ENCODE data around the gene NCOA7.
A peak's percentile ranks its signal among the peaks of the same experiment; 100 is the strongest.

NCOA7 gene

DNA sequence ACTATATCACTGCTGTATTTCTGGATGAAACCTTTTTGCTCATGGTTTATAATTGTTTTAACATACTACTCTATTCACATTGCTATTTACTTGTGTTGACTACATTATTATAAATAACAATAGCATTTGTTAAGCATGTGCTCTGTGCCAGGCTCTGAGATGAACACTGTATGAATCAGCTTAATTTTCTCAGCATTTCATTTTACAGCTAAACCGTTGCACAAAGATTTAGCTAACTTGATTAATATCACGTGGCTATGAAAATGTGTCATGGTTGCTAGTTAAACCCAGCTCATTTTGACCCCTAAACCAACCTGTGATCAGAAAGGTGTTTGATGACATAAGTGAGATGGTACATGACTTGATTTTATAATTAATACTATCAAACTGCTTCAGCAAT is 77.5 kb downstream of the NCOA7 start:
- FAIRE-seq (no peak), DNase-seq (ENCODE audit: insufficient read length) (no peak)

DNA sequence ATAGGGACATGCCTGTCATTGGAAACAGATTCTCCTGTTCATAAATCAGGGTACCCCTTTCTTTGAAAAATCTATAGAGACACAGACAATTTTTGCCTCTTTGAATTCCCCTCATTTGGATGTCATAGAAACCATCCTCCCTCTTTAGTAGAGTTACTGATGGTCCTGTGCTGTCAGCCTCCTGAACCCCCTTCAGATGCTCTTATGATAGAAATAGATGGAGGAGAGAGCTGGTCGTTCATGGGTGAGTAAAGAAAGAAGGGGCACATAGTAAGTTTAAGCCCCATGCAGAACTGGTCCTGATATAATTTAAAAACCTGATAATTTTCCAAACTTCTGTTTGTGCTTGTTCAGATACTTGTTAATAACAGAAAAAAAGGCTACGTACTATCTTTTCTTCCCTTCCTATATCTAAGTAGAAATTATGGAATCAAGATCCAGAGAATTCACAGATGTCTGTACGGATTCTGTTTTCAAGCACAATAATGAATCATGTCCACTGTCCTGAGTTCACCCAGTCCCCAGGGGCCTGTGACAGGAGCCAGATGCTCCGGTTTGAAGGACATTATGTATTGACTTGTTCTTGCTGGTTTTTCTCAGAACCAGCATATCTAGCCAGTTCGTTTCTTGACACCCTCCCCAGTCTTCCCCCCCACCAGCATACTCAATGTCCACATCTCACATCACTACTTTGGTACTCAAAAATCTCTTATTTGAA is 78.1 kb downstream of the NCOA7 start:
- DNase-seq (ENCODE audit: insufficient read length) (no peak), FAIRE-seq (no peak)
- TF ChIP-seq TAF1 (IDR thresholded peaks at IDR 0.05; ENCODE audit: borderline replicate concordance, low read depth, low read length) (no peak), POLR2A (IDR thresholded peaks at IDR 0.05; ENCODE audit: low read depth, low read length) (no peak), POLR2AphosphoS5 (IDR thresholded peaks at IDR 0.05; ENCODE audit: low read depth, low read length) (no peak)

More for the DNA sequence above, 77.5 kb downstream of the NCOA7 start:
- TF ChIP-seq POLR2AphosphoS5 (IDR thresholded peaks at IDR 0.05; ENCODE audit: low read depth, low read length) (no peak), TAF1 (IDR thresholded peaks at IDR 0.05; ENCODE audit: borderline replicate concordance, low read depth, low read length) (no peak), POLR2A (IDR thresholded peaks at IDR 0.05; ENCODE audit: low read depth, low read length) (no peak)

- FAIRE-seq (no peak), DNase-seq (ENCODE audit: insufficient read length) (no peak)
- TF ChIP-seq POLR2A (IDR thresholded peaks at IDR 0.05; ENCODE audit: low read depth, low read length) (no peak), POLR2AphosphoS5 (IDR thresholded peaks at IDR 0.05; ENCODE audit: low read depth, low read length) (no peak)
These were observed 78.7 kb downstream of the NCOA7 start for GRCh38 chr6:125869427-125869826.

- no peak for TF ChIP-seq POLR2A (IDR thresholded peaks at IDR 0.05; ENCODE audit: low read depth, low read length)
- no peak for TF ChIP-seq TAF1 (IDR thresholded peaks at IDR 0.05; ENCODE audit: borderline replicate concordance, low read depth, low read length)
- TF ChIP-seq POLR2AphosphoS5 (IDR thresholded peaks at IDR 0.05; ENCODE audit: low read depth, low read length) = no peak
- DNase-seq (ENCODE audit: insufficient read length) = no peak
- FAIRE-seq = peak; percentile 30
These were observed 80.6 kb downstream of the NCOA7 start for GRCh38 chr6:125871365-125871764.

DNA sequence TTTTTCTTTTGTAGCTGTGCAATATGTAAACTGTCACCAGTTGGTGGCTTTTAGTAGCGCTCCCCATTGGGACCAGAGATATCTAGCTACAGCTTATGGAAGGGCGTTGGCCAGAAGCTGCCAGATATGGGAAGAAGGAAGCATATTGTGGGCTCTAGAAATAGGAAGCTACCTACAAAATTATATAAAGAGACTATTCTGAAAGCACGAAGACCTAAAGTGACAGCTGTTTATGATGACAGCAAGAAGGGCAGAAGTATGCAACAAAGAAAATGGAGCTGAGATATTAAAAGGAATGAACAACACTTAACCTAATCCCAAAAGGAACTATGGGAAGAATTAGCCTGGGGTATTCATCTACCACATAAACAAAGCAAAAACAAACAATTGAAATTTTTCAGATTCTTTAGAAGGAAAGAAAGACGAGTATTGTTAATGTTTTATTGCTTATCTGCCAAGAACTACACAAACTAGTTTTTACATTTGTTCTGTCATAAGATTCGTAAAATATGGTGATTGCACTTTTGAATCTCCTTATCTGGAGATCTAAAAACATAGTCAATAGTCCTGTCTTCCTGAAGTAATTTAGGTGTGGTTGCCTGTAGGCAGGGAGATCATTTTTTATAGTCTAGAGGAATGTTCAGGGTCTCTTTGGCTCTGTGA is 81.6 kb downstream of the NCOA7 start:
- DNase-seq (ENCODE audit: insufficient read length) (no peak), FAIRE-seq (no peak)
- TF ChIP-seq POLR2A (IDR thresholded peaks at IDR 0.05; ENCODE audit: low read depth, low read length) (no peak), TAF1 (IDR thresholded peaks at IDR 0.05; ENCODE audit: borderline replicate concordance, low read depth, low read length) (no peak), POLR2AphosphoS5 (IDR thresholded peaks at IDR 0.05; ENCODE audit: low read depth, low read length) (no peak)

GRCh38 chr6:125882243-125882642 is 91.5 kb downstream of the NCOA7 start:
- FAIRE-seq = no peak
- DNase-seq (ENCODE audit: insufficient read length) = no peak
- TF ChIP-seq POLR2AphosphoS5 (IDR thresholded peaks at IDR 0.05; ENCODE audit: low read depth, low read length) = no peak

- no peak for DNase-seq (ENCODE audit: insufficient read length)
- TF ChIP-seq POLR2AphosphoS5 (IDR thresholded peaks at IDR 0.05; ENCODE audit: low read depth, low read length) (no peak), TAF1 (IDR thresholded peaks at IDR 0.05; ENCODE audit: borderline replicate concordance, low read depth, low read length) (no peak), POLR2A (IDR thresholded peaks at IDR 0.05; ENCODE audit: low read depth, low read length) (no peak)
- FAIRE-seq = no peak
These were observed 94.0 kb downstream of the NCOA7 start for GRCh38 chr6:125884634-125885371.

DNA sequence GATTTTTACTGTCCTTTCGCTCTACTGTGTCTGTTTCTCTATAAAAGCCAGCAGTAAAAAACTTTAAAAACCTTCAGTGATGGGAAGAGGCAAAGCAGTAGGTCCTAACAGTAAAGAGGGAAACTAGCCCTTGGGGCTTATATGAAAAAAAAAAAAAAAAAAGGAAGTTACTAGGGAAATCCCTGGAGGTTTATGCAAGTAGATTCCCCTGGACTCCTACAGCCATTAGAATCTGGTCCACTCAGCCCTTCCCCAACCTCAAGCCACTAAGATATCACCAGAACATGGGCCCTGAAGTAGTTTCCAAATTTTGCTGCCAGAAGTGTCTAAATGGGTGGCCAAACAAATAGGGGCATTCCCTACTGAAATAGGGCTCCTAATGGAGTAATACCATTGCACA is 95.3 kb downstream of the NCOA7 start:
- no peak for DNase-seq (ENCODE audit: insufficient read length)
- TF ChIP-seq POLR2A (IDR thresholded peaks at IDR 0.05; ENCODE audit: low read depth, low read length) (no peak), TAF1 (IDR thresholded peaks at IDR 0.05; ENCODE audit: borderline replicate concordance, low read depth, low read length) (no peak), POLR2AphosphoS5 (IDR thresholded peaks at IDR 0.05; ENCODE audit: low read depth, low read length) (no peak)
- no peak for FAIRE-seq

GRCh38 chr6:125886914-125887313 is 96.2 kb downstream of the NCOA7 start:
- FAIRE-seq = no peak
- TF ChIP-seq POLR2AphosphoS5 (IDR thresholded peaks at IDR 0.05; ENCODE audit: low read depth, low read length) (no peak), POLR2A (IDR thresholded peaks at IDR 0.05; ENCODE audit: low read depth, low read length) (no peak), TAF1 (IDR thresholded peaks at IDR 0.05; ENCODE audit: borderline replicate concordance, low read depth, low read length) (no peak)
- DNase-seq (ENCODE audit: insufficient read length) = no peak

DNA sequence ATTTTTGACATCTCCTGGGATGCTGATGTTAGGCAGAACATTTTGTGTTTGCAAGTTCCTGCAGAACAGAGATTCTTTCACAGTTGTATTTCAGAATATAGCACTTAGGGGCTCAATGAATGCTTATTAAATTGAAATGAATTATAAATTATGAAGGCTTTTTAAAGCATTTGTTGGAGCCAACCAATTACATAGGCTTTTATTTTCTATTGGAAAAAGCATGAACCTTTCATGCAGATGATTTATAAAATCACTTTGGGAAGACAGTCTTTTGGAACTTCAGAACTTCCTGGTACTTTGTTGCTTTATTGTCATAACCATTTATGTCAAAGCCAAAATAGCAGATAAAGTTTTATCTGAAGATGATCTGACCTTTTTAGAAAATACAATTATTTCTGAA is 96.6 kb downstream of the NCOA7 start:
- TF ChIP-seq POLR2AphosphoS5 (IDR thresholded peaks at IDR 0.05; ENCODE audit: low read depth, low read length) (no peak), POLR2A (IDR thresholded peaks at IDR 0.05; ENCODE audit: low read depth, low read length) (no peak), TAF1 (IDR thresholded peaks at IDR 0.05; ENCODE audit: borderline replicate concordance, low read depth, low read length) (no peak)
- DNase-seq (ENCODE audit: insufficient read length) = no peak
- no peak for FAIRE-seq

DNA sequence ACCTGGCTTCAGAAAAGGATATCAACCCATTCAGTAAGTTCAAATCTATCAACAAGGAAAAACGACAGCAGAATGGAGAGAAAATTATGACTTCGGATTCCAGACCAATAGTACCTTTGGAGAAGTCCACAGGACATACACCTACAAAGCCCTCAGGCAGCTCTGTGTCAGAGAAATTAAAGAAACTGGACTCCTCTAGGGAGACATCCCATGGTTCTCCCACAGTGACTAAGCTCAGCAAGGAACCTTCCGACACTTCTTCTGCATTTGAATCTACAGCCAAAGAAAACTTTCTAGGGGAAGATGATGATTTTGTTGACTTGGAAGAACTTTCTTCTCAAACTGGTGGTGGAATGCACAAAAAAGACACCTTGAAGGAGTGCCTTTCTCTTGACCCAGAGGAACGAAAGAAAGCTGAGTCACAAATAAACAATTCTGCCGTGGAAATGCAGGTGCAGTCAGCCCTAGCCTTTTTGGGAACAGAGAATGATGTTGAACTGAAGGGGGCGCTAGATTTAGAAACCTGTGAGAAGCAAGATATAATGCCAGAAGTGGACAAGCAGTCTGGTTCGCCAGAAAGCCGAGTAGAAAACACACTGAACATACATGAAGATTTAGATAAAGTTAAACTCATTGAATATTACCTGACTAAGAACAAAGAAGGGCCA is 98.4 kb downstream of the NCOA7 start:
- TF ChIP-seq POLR2AphosphoS5 (IDR thresholded peaks at IDR 0.05; ENCODE audit: low read depth, low read length) = no peak
- no peak for TF ChIP-seq POLR2A (IDR thresholded peaks at IDR 0.05; ENCODE audit: low read depth, low read length)
- TF ChIP-seq TAF1 (IDR thresholded peaks at IDR 0.05; ENCODE audit: borderline replicate concordance, low read depth, low read length) = no peak
- DNase-seq (ENCODE audit: insufficient read length) (no peak), FAIRE-seq (peak; percentile 24)

Data from GM12892 (cell line).